K562 (cell line): ENCODE measurements around the gene ADK.

Experiments used
- ARID3A ChIP-seq: IDR thresholded peaks from 2 replicates; pipeline ENCODE4 v1.6.1; 2012; ENCODE audit warnings: low read depth, low read length, improper control_type of control experiment, borderline replicate concordance
- CBX5 ChIP-seq: IDR thresholded peaks from 2 replicates; pipeline ENCODE4 v1.6.1; 2014; ENCODE audit warnings: low read depth, borderline replicate concordance
- GATA2 ChIP-seq: sonication (generic); formaldehyde crosslinking; IDR thresholded peaks from 2 replicates; pipeline ENCODE4 v1.4.0; 2020; ENCODE audit warnings: mild to moderate bottlenecking, missing genetic modification reagents
- MTF1 ChIP-seq: fragments of 250-450 bp; sonication (Bioruptor Pico); IDR thresholded peaks from 2 replicates; pipeline ENCODE4 v1.9.0; 2021; ENCODE audit warnings: moderate library complexity, mild to moderate bottlenecking, inconsistent platforms, borderline replicate concordance
- POLR2A ChIP-seq: fragments of 450-650 bp; conservative IDR thresholded peaks from 2 replicates; pipeline ENCODE4 v1.6.1; 2016
- RFX5 ChIP-seq: IDR thresholded peaks from 2 replicates; pipeline ENCODE4 v1.6.1; 2011; ENCODE audit warnings: low read depth, mild to moderate bottlenecking, improper control_type of control experiment, low read length
- TCF7 ChIP-seq: sonication (generic); IDR thresholded peaks from 2 replicates; pipeline ENCODE4 v1.6.1; 2016; ENCODE audit warnings: antibody characterized with exemption, borderline replicate concordance
- ZNF766 ChIP-seq: fragments of 200-800 bp; sonication (Bioruptor generic); conservative IDR thresholded peaks from 2 replicates; pipeline ENCODE4 v1.6.1; 2016; ENCODE audit warnings: missing genetic modification characterization, missing compliant biosample characterization

GRCh38 chr10:74637685-74638084, 486.7 kb downstream of the ADK start:
- TF ChIP-seq POLR2A (no peak), GATA2 (no peak), CBX5 (no peak), ZNF766 (no peak), ARID3A (no peak), RFX5 (no peak), TCF7 (no peak), MTF1 (no peak)
